Stimulated activated CD8-positive, alpha-beta memory T cell treated with anti-CD3 and anti-CD28 coated beads, Interleukin-7, amount 100 ng/mL, for 1 hour (primary cell): Measurements from ENCODE around the gene NPC1.
"Not testable (repeated sequence)": the region's sequence is repeated elsewhere in the genome, so short reads cannot be mapped to it uniquely, and the experiment has no call there.

Experiments used
- DNase-seq, 2 donors: peaks; one replicate each; pipeline ENCODE4 v3.0.0-alpha.2; 2020; ENCODE audit warnings: low read depth in 2 of 2

The NPC1 gene

GRCh38 chr18:23609390-23610023, 23.2 kb upstream of the NPC1 start:
- DNase-seq: no peak

- no peak for DNase-seq
Observed at GRCh38 chr18:23608211-23608610, 21.9 kb upstream of the NPC1 start.

- DNase-seq: no peak
Observed at GRCh38 chr18:23605941-23606340, 19.6 kb upstream of the NPC1 start.

- no peak for DNase-seq
Observed at GRCh38 chr18:23599809-23600208, 13.5 kb upstream of the NPC1 start.

- no peak for DNase-seq
Observed at GRCh38 chr18:23596183-23596582, 9.9 kb upstream of the NPC1 start.

- DNase-seq: no peak
Observed at GRCh38 chr18:23595591-23595990, 9.3 kb upstream of the NPC1 start.

- no peak for DNase-seq
Observed at GRCh38 chr18:23593720-23594119, 7.4 kb upstream of the NPC1 start.

- DNase-seq: no peak
Observed at GRCh38 chr18:23592911-23593310, 6.6 kb upstream of the NPC1 start.

- DNase-seq: no peak
Observed at GRCh38 chr18:23591011-23591410, 4.7 kb upstream of the NPC1 start.

GRCh38 chr18:23588836-23589560, 2.7 kb upstream of the NPC1 start:
- no peak for DNase-seq

- no peak for DNase-seq
Observed at GRCh38 chr18:23587220-23587642, 925 bp upstream of the NPC1 start.

GRCh38 chr18:23585897-23586248, 433 bp downstream of the NPC1 start:
- no peak for DNase-seq

GRCh38 chr18:23585007-23585871, 1.1 kb downstream of the NPC1 start:
- no peak for DNase-seq

- no peak for DNase-seq
Observed at GRCh38 chr18:23584019-23584983, 2.0 kb downstream of the NPC1 start.

GRCh38 chr18:23583071-23583865, 3.0 kb downstream of the NPC1 start:
- DNase-seq: no peak

- DNase-seq: no peak
Observed at GRCh38 chr18:23580677-23581367, 5.5 kb downstream of the NPC1 start.

- no peak for DNase-seq
Observed at GRCh38 chr18:23578891-23579653, 7.2 kb downstream of the NPC1 start.

- no peak for DNase-seq
Observed at GRCh38 chr18:23578067-23578701, 8.1 kb downstream of the NPC1 start.

GRCh38 chr18:23577521-23577920, 8.8 kb downstream of the NPC1 start:
- not testable (repeated sequence) for DNase-seq
